GM13977 (cell line): ENCODE measurements around the gene MAPKAPK2.

Experiments
- DNase-seq: peaks from one replicate; pipeline ENCODE4 v3.0.0; 2012; ENCODE audit warnings: low spot score
- CTCF ChIP-seq: IDR thresholded peaks from 2 replicates; pipeline ENCODE4 v1.5.1; 2012; ENCODE audit warnings: mild to moderate bottlenecking, control low read depth; ENCODE audit not compliant: insufficient read depth; ENCODE audit errors: extremely low read depth, missing control alignments
- in situ Hi-C: fragments of 300-500 bp; cut with MboI; formaldehyde crosslinking; loops from one replicate; pipeline ENCODE4 v1.12.0; 2022; ENCODE audit warnings: low sequenced_read_pairs, low pct_unique_long_range_greater_than_20kb, mixed read lengths, inconsistent platforms; ENCODE audit not compliant: unreplicated experiment

Gene MAPKAPK2

DNA sequence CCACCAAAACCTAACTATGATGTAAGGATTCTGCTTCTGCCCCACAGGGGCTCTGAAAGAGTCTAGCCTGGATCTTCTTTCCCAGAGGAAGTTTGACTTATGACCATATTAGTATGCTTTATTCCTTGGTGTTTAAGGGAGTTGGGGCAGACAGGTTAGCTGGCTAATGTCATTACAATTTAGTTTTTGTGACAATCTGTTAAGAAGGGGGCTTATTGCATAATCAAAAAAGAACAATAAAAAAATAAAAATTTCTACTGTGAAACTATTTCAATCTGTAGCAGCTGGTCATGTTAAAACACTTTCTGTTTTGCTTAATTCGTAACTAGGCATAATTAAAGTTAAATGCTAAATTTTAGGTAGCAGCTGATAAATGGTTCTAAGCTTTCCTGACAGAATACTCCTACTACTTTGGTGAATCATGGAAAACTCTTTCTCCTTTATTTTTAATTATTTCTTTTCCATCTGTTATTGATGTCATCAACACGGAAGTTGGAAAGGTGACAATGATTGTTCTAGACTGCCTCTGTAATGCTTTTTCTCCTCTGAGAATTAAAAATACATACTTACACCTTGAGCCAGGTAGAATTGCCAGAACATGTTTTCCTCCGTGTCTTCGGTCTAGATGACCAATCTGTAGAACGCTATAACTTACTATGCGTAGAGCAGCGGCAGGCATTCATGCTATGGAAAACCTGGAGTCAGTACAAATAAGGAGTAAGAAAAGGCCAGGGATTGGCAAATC is 30.8 kb upstream of the MAPKAPK2 start:
- TF ChIP-seq CTCF: no peak
- in situ Hi-C loops: no loop called here
- DNase-seq: no peak

GRCh38 chr1:206654828-206655227 is 29.9 kb upstream of the MAPKAPK2 start:
- no peak for DNase-seq
- in situ Hi-C loops: no loop called here
- no peak for TF ChIP-seq CTCF

DNA sequence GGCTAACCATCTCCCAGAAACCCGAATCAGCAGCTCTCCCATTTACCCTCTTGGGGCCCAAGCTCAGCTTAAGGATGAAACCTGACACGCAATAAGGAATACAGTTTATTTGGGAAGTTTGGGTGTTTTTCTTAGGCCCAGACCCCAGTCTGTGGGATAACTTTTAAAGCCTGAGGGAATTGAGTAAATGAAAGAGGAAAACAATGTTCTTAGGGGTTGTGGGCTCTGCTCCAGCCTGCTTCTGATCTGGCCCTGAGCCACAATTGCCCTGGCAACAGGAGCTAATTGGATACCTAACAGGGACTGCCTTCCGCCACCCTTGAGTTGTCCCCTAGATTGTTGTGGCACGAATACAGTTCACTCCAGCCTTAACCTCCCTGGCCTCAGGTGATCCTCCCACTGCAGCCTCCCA is 29.2 kb upstream of the MAPKAPK2 start:
- in situ Hi-C loops: no loop called here
- TF ChIP-seq CTCF: no peak
- DNase-seq: no peak

GRCh38 chr1:206656936-206657335 is 27.8 kb upstream of the MAPKAPK2 start:
- no peak for TF ChIP-seq CTCF
- DNase-seq: no peak
- in situ Hi-C loops: no loop called here

DNA sequence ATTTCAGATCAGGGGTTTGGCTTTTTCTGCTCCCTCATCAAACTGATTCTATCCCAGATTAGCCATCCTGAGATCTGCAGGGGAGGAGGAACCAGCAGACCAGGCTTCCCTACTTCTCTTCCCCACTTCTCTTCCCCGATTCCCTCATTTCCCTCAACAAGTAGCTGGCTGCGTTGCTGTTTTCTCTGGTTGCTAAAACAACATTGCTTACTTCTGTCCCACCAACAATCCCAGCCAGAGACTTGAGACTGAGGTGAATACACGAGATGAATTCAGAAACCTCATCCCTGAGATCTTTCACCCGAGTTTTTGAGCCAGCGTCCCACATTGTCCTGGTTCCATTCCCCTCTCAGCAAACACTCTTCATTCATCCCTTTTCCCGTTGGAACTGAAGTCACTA is 27.0 kb upstream of the MAPKAPK2 start:
- DNase-seq: no peak
- in situ Hi-C loops: no loop called here
- TF ChIP-seq CTCF: no peak

DNA sequence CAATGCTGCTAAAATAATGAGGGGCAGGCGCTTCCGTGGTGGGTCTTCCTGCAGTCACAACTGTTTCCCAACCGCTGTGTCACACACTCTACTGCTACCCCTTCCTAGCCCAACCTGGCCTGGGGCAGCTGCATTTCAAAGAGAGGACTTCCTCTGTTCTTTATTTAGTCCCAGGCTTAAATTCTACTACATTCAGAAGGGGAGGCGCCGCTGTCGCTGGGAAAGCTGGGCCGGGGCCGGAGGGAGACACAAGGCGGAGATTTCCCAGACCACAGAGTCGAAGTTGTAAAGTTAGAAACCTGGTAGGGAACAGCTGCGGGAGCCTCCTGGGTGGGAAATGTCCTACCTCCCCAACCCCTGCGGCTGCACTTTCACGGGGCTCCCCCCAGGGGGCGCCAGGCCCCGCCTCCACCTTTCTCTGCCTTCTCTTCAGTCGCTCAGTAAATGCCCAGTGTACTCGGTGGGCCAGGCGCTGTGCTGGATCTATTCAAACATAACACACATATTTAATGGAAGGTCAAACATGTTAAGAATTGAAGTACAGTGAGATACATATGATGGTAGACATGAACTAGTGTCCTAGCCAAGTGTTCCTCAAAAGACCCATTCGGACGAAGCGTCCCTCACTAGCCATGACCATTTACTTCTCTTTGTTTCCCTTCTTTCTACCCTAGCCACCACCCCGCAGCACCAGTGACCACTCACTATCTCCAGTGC is 26.3 kb upstream of the MAPKAPK2 start:
- DNase-seq: peak; percentile 74
- in situ Hi-C loops: no loop called here
- peak; percentile 76 for TF ChIP-seq CTCF
